Breast epithelium (tissue), 4 donors: ENCODE data around the gene HABP4. TPM values are rescaled to one million over a fixed set of nuclear protein-coding genes. Genes with fewer than 3 reads are reported as not detected.

ENCODE experiments used
- DNase-seq, 2 donors: peaks; one replicate each; pipeline ENCODE4 v3.0.0-alpha.2; 2019; ENCODE audit warnings: low spot score in 2 of 2
- H3K27ac ChIP-seq, 2 donors: fragments of 200-600 bp; sonication (generic) in 1 of 2; one replicate each; pipeline ENCODE4 v1.5.1; 2016 to 2019; ENCODE audit warnings: mild to moderate bottlenecking in 1 of 2
- H3K27me3 ChIP-seq, 2 donors: fragments of 200-600 bp; sonication (generic) in 1 of 2; one replicate each; pipeline versions ENCODE4 v1.5.1 to v1.6.0; 2017 to 2019; ENCODE audit warnings: control low read depth in 1 of 2, mild to moderate bottlenecking in 1 of 2
- H3K36me3 ChIP-seq: fragments of 200-600 bp; one replicate; pipeline ENCODE4 v1.5.1; 2019
- H3K4me1 ChIP-seq, 2 donors: fragments of 200-600 bp; sonication (generic); one replicate each; pipeline ENCODE4 v1.5.1; 2016 to 2019; ENCODE audit warnings: control low read depth in 1 of 2
- H3K4me3 ChIP-seq, 3 donors: fragments of 200-600 bp; sonication (generic); 1 replicate in 2 of 3; 2 replicates in 1 of 3; pipeline ENCODE4 v1.5.1; 2016 to 2019; ENCODE audit warnings: mild to moderate bottlenecking in 3 of 3, moderate library complexity in 2 of 3
- H3K9me3 ChIP-seq, 2 donors: fragments of 200-600 bp; sonication (generic) in 1 of 2; one replicate each; pipeline ENCODE4 v1.5.1; 2016 to 2019; ENCODE audit warnings: control low read depth in 1 of 2
- CTCF ChIP-seq, 3 donors: fragments of 450-650 bp; IDR thresholded peaks; one replicate each; pipeline ENCODE4 v1.5.1; 2016 to 2017; ENCODE audit warnings: antibody characterized with exemption in 3 of 3, mild to moderate bottlenecking in 3 of 3, moderate library complexity in 3 of 3
- POLR2A ChIP-seq: fragments of 450-650 bp; IDR thresholded peaks from one replicate; pipeline ENCODE4 v1.6.1; 2016; ENCODE audit warnings: antibody characterized with exemption, mild to moderate bottlenecking, moderate library complexity
- POLR2AphosphoS5 ChIP-seq, 3 donors: sonication (generic); formaldehyde crosslinking; IDR thresholded peaks; one replicate each; pipeline ENCODE4 v1.6.1; 2017; ENCODE audit warnings: antibody characterized with exemption in 3 of 3
- intact Hi-C: fragments of 100-400 bp; cut with DNase I; formaldehyde crosslinking; loops from one replicate; pipeline ENCODE4 v1.15.1; 2023; ENCODE audit warnings: low total_unique reads
- total RNA-seq, 3 donors: library from RNA; depleted of rRNA; stranded (reverse); fragments of >200 nt; gene quantifications; one replicate each; pipeline ENCODE4 v1.1.0, GENCODE V29; 2016

Gene HABP4
- total RNA-seq, 3 donors from 2014 or later: 9.7 to 26.6 (median 22.3) TPM

- Histone ChIP-seq H3K4me3 (no peak overlapping the region), H3K4me1 (peaks cover 0 to 4% of the 10 kb centered on the region in 2 donors), H3K27ac (no peak overlapping the region), H3K9me3 (no peaks in the 10 kb centered on the region), H3K27me3 (no peaks in the 10 kb centered on the region), H3K36me3 (no peaks in the 10 kb centered on the region)
- no peak for DNase-seq
- TF ChIP-seq POLR2A (no peak), POLR2AphosphoS5 (IDR thresholded peaks at IDR 0.05) (no peak), CTCF (IDR thresholded peaks at IDR 0.05) (no peak)
- intact Hi-C loops: no loop called here
Observed at GRCh38 chr9:96413302-96414221, 36.4 kb upstream of the HABP4 start.

- Histone ChIP-seq H3K4me1 (peaks cover 4 to 10% of the 10 kb centered on the region in 2 donors), H3K9me3 (no peaks in the 10 kb centered on the region), H3K4me3 (peak overlapping the region; percentile 80 to 97 (median 83)), H3K27ac (peak overlapping the region; percentile 97 to 99), H3K27me3 (no peaks in the 10 kb centered on the region), H3K36me3 (no peaks in the 10 kb centered on the region)
- TF ChIP-seq CTCF (IDR thresholded peaks at IDR 0.05): peak in 2 of 3 donors; percentile 17 to 19
- TF ChIP-seq POLR2A: no peak
- peak; percentile 63 to 76 (median 66) for TF ChIP-seq POLR2AphosphoS5 (IDR thresholded peaks at IDR 0.05)
- intact Hi-C loops: no loop called here
- DNase-seq: peak; percentile 79 to 83
Observed at GRCh38 chr9:96417051-96417586, 32.9 kb upstream of the HABP4 start.

GRCh38 chr9:96417661-96418082 is 32.3 kb upstream of the HABP4 start:
- H3K9me3 ChIP-seq: no peaks in the 10 kb centered on the region
- no peaks in the 10 kb centered on the region for H3K27me3 ChIP-seq
- peak overlapping the region; percentile 80 to 97 (median 83) for H3K4me3 ChIP-seq
- peaks cover 4 to 10% of the 10 kb centered on the region in 2 donors for H3K4me1 ChIP-seq
- intact Hi-C loops: no loop called here
- H3K36me3 ChIP-seq: no peaks in the 10 kb centered on the region
- no peak for DNase-seq
- peak overlapping the region; percentile 97 to 99 for H3K27ac ChIP-seq
- no peak for TF ChIP-seq CTCF (IDR thresholded peaks at IDR 0.05)
- no peak for TF ChIP-seq POLR2AphosphoS5 (IDR thresholded peaks at IDR 0.05)
- TF ChIP-seq POLR2A: no peak

- DNase-seq: peak; percentile 95 to 97
- Histone ChIP-seq H3K4me3 (peak within 1 kb of the TSS; percentile 80 to 97 (median 83)), H3K36me3 (no peaks in the 10 kb centered on the region), H3K4me1 (peaks cover 4 to 10% of the 10 kb centered on the region in 2 donors), H3K27me3 (no peaks in the 10 kb centered on the region), H3K9me3 (no peaks in the 10 kb centered on the region), H3K27ac (peak within 1 kb of the TSS; percentile 97 to 99)
- intact Hi-C loops: no loop called here
- TF ChIP-seq POLR2AphosphoS5 (IDR thresholded peaks at IDR 0.05) (peak in 2 of 3 donors; percentile 9 to 50), CTCF (IDR thresholded peaks at IDR 0.05) (no peak)
Observed at GRCh38 chr9:96418083-96418919, 31.7 kb upstream of the HABP4 start, which contains the start of gene ZNF367. TSS of gene ZNF367 (minus strand) at chr9:96418370. CDS start at chr9:96418032, 338 bp downstream.
